ENCODE data around the gene G6PC1.
"Not testable (repeated sequence)": the region's sequence is repeated elsewhere in the genome, so short reads cannot be mapped to it uniquely, and the experiment has no call there.

G6PC1 gene

GRCh38 chr17:42900460-42901331 lies at the start of gene G6PC1:
Gene G6PC1 (plus strand): TSS chr17:42900799. CDS start chr17:42900877, 78 bp downstream.
- no peak for DNase-seq

GRCh38 chr17:42850954-42851353 lies 49.6 kb upstream of the G6PC1 start, which contains the start of gene AOC3:
Gene AOC3 (plus strand): TSS chr17:42851199. CDS start chr17:42851344, 145 bp downstream.
- no peak for DNase-seq

- not testable (repeated sequence) for DNase-seq
These were observed 49.0 kb upstream of the G6PC1 start for GRCh38 chr17:42851371-42852240.

- DNase-seq: no peak
These were observed 48.2 kb upstream of the G6PC1 start for GRCh38 chr17:42852351-42852750.

- DNase-seq: no peak
These were observed 47.6 kb upstream of the G6PC1 start for GRCh38 chr17:42853004-42853403.

- no peak for DNase-seq
These were observed 47.0 kb upstream of the G6PC1 start for GRCh38 chr17:42853597-42853967.

- DNase-seq: no peak
These were observed 46.4 kb upstream of the G6PC1 start for GRCh38 chr17:42853968-42854790.

GRCh38 chr17:42855048-42855596 lies 45.5 kb upstream of the G6PC1 start:
- DNase-seq: no peak

GRCh38 chr17:42856093-42856492 lies 44.5 kb upstream of the G6PC1 start:
- DNase-seq: not testable (repeated sequence)

GRCh38 chr17:42856516-42856915 lies 44.1 kb upstream of the G6PC1 start:
- DNase-seq: not testable (repeated sequence)

- DNase-seq: no peak
These were observed 43.2 kb upstream of the G6PC1 start for GRCh38 chr17:42857389-42857788.

GRCh38 chr17:42865638-42866094 lies 34.9 kb upstream of the G6PC1 start:
- DNase-seq: no peak

- no peak for DNase-seq
These were observed 34.4 kb upstream of the G6PC1 start for GRCh38 chr17:42866216-42866615.

- DNase-seq: no peak
These were observed 33.7 kb upstream of the G6PC1 start for GRCh38 chr17:42866631-42867575.

- DNase-seq: not testable (repeated sequence)
These were observed 32.8 kb upstream of the G6PC1 start for GRCh38 chr17:42867694-42868261.

- DNase-seq: no peak
These were observed 32.3 kb upstream of the G6PC1 start for GRCh38 chr17:42868338-42868737.

- DNase-seq: no peak
These were observed 29.0 kb upstream of the G6PC1 start for GRCh38 chr17:42871647-42872046.

GRCh38 chr17:42872251-42872965 lies 28.2 kb upstream of the G6PC1 start:
- DNase-seq: no peak

- DNase-seq: no peak
These were observed 27.3 kb upstream of the G6PC1 start for GRCh38 chr17:42873315-42873714.

Measured in NCI-H146 (cell line).